ENCODE results near the gene LIN9. TPM values are rescaled to one million over a fixed set of nuclear protein-coding genes. Genes with fewer than 3 reads are reported as not detected.

LIN9 gene
- total and polyA plus RNA-seq, 10 donors: 1.8 to 6.3 (median 3.1) TPM

- Histone ChIP-seq H3K27ac (no peak overlapping the region), H3K9me3 (no peaks in the 10 kb centered on the region), H3K27me3 (replicated peaks in 1 of 7) (no peaks in the 10 kb centered on the region), H3K4me3 (no peak overlapping the region), H3K36me3 (no peaks in the 10 kb centered on the region), H3K4me1 (peaks cover 0 to 4% (median under 1%) of the 10 kb centered on the region in 6 donors)
- no peak for DNase-seq
- no peak for TF ChIP-seq POLR2A (IDR thresholded peaks at IDR 0.05)
- no peak for TF ChIP-seq CTCF (IDR thresholded peaks at IDR 0.05 in 8 of 11, conservative IDR thresholded peaks at IDR 0.05 in 3 of 11)
- TF ChIP-seq POLR2AphosphoS5 (IDR thresholded peaks at IDR 0.05): no peak
- 90 to 98% (median 91%) methylated on average over 3 of the region's 3 CpGs for WGBS, 5 donors
- intact Hi-C loops (cut with DNase I; ENCODE audit: low total_unique reads): no loop called here
Measured at GRCh38 chr1:226202246-226202645, 106.7 kb downstream of the LIN9 start.

GRCh38 chr1:226201029-226201593 lies 107.9 kb downstream of the LIN9 start:
- Histone ChIP-seq H3K27ac (no peak overlapping the region), H3K4me1 (peaks cover 0 to 7% (median 3%) of the 10 kb centered on the region in 6 donors), H3K4me3 (no peak overlapping the region), H3K9me3 (no peaks in the 10 kb centered on the region), H3K27me3 (replicated peaks in 1 of 7) (peaks cover 0 to 1% (median 0%) of the 10 kb centered on the region in 7 donors), H3K36me3 (no peaks in the 10 kb centered on the region)
- intact Hi-C loops (cut with DNase I; ENCODE audit: low total_unique reads): no loop called here
- no peak for DNase-seq
- WGBS, 5 donors: 59 to 68% (median 65%) methylated on average over 5 of the region's 5 CpGs
- TF ChIP-seq POLR2A (IDR thresholded peaks at IDR 0.05) (no peak), CTCF (IDR thresholded peaks at IDR 0.05 in 8 of 11, conservative IDR thresholded peaks at IDR 0.05 in 3 of 11) (no peak), POLR2AphosphoS5 (IDR thresholded peaks at IDR 0.05) (no peak)

GRCh38 chr1:226199971-226200370 lies 109.0 kb downstream of the LIN9 start:
- DNase-seq: no peak
- no peak for TF ChIP-seq POLR2AphosphoS5 (IDR thresholded peaks at IDR 0.05)
- TF ChIP-seq CTCF (IDR thresholded peaks at IDR 0.05 in 8 of 11, conservative IDR thresholded peaks at IDR 0.05 in 3 of 11): no peak
- TF ChIP-seq POLR2A (IDR thresholded peaks at IDR 0.05): no peak
- no peaks in the 10 kb centered on the region for H3K9me3 ChIP-seq
- peaks cover 0 to 7% (median 3%) of the 10 kb centered on the region in 6 donors for H3K4me1 ChIP-seq
- intact Hi-C loops (cut with DNase I; ENCODE audit: low total_unique reads): no loop called here
- H3K36me3 ChIP-seq: no peaks in the 10 kb centered on the region
- H3K27ac ChIP-seq: no peak overlapping the region
- H3K4me3 ChIP-seq: no peak overlapping the region
- 38 to 54% (median 45%) methylated on average over 2 of the region's 2 CpGs for WGBS, 5 donors
- peaks cover 0 to 3% (median 0%) of the 10 kb centered on the region in 7 donors for H3K27me3 ChIP-seq (replicated peaks in 1 of 7)

GRCh38 chr1:226195144-226195543 lies 113.8 kb downstream of the LIN9 start:
- Histone ChIP-seq H3K36me3 (no peaks in the 10 kb centered on the region), H3K27me3 (replicated peaks in 1 of 7) (peaks cover 0 to 3% (median 0%) of the 10 kb centered on the region in 7 donors), H3K9me3 (no peaks in the 10 kb centered on the region), H3K27ac (no peak overlapping the region), H3K4me3 (no peak overlapping the region), H3K4me1 (peaks cover 0 to 7% (median 3%) of the 10 kb centered on the region in 6 donors)
- no peak for DNase-seq
- intact Hi-C loops (cut with DNase I; ENCODE audit: low total_unique reads): no loop called here
- 88 to 100% (median 92%) methylated on average over 1 of the region's 1 CpG for WGBS, 5 donors
- no peak for TF ChIP-seq CTCF (IDR thresholded peaks at IDR 0.05 in 8 of 11, conservative IDR thresholded peaks at IDR 0.05 in 3 of 11)
- TF ChIP-seq POLR2A (IDR thresholded peaks at IDR 0.05): no peak
- TF ChIP-seq POLR2AphosphoS5 (IDR thresholded peaks at IDR 0.05): no peak
